ENCODE measurements around the gene SLC22A2.

SLC22A2 gene

GRCh38 chr6:160197662-160198061, 61.0 kb downstream of the SLC22A2 start:
- POLR2A ChIA-PET: no interaction called here
- DNase-seq (ENCODE audit: extremely low spot score): no peak
- no peak for TF ChIP-seq CTCF (IDR thresholded peaks at IDR 0.05; ENCODE audit: control extremely low read depth, extremely low read depth, low read depth, missing control alignments)
- CTCF ChIA-PET: interaction anchor here (2.3 kb wide), 1 partner anchor 8 kb away, joined by 5 read pairs; no protein-coding TSS in a partner anchor

- DNase-seq (ENCODE audit: extremely low spot score): no peak
- TF ChIP-seq CTCF (IDR thresholded peaks at IDR 0.05; ENCODE audit: control extremely low read depth, extremely low read depth, low read depth, missing control alignments): no peak
- ChIA-PET POLR2A (no interaction called here), CTCF (no interaction called here)
Measured at GRCh38 chr6:160194808-160195207, 63.8 kb downstream of the SLC22A2 start.

GRCh38 chr6:160192840-160193239, 65.8 kb downstream of the SLC22A2 start:
- CTCF ChIA-PET: no interaction called here
- POLR2A ChIA-PET: no interaction called here
- no peak for TF ChIP-seq CTCF (IDR thresholded peaks at IDR 0.05; ENCODE audit: control extremely low read depth, extremely low read depth, low read depth, missing control alignments)
- no peak for DNase-seq (ENCODE audit: extremely low spot score)

GRCh38 chr6:160190973-160191372, 67.6 kb downstream of the SLC22A2 start:
- DNase-seq (ENCODE audit: extremely low spot score): no peak
- TF ChIP-seq CTCF (IDR thresholded peaks at IDR 0.05; ENCODE audit: control extremely low read depth, extremely low read depth, low read depth, missing control alignments): no peak
- POLR2A ChIA-PET: no interaction called here
- CTCF ChIA-PET: no interaction called here

GRCh38 chr6:160190081-160190480, 68.5 kb downstream of the SLC22A2 start:
- TF ChIP-seq CTCF (IDR thresholded peaks at IDR 0.05; ENCODE audit: control extremely low read depth, extremely low read depth, low read depth, missing control alignments): no peak
- ChIA-PET POLR2A (no interaction called here), CTCF (interaction anchor here (1.0 kb wide), 1 partner anchor 31 kb away, joined by 3 read pairs; no protein-coding TSS in a partner anchor)
- DNase-seq (ENCODE audit: extremely low spot score): no peak

GRCh38 chr6:160188773-160189172, 69.8 kb downstream of the SLC22A2 start:
- ChIA-PET POLR2A (no interaction called here), CTCF (no interaction called here)
- no peak for DNase-seq (ENCODE audit: extremely low spot score)
- no peak for TF ChIP-seq CTCF (IDR thresholded peaks at IDR 0.05; ENCODE audit: control extremely low read depth, extremely low read depth, low read depth, missing control alignments)

- TF ChIP-seq CTCF (IDR thresholded peaks at IDR 0.05; ENCODE audit: control extremely low read depth, extremely low read depth, low read depth, missing control alignments): no peak
- ChIA-PET POLR2A (no interaction called here), CTCF (no interaction called here)
- DNase-seq (ENCODE audit: extremely low spot score): no peak
Measured at GRCh38 chr6:160180706-160181105, 77.9 kb downstream of the SLC22A2 start.

All from GM10248 (cell line).